MM.1S (cell line): ENCODE data around the gene GRHL3.

Experiments
- DNase-seq: peaks from one replicate; pipeline ENCODE4 v3.0.0-alpha.2; 2015
- H2AFZ ChIP-seq: fragments of 300-600 bp; sonication (generic); 2 replicates; pipeline ENCODE4 v1.6.0; 2016; ENCODE audit warnings: antibody characterized with exemption, low read length
- H3F3A ChIP-seq: fragments of 300-600 bp; sonication (generic); 2 replicates; pipeline ENCODE4 v1.6.1; 2016; ENCODE audit warnings: mild to moderate bottlenecking, antibody characterized with exemption, low read length, moderate library complexity, mixed read lengths; ENCODE audit not compliant: insufficient read depth
- H3K27ac ChIP-seq: fragments of 300-600 bp; sonication (generic); 2 replicates; pipeline ENCODE4 v1.5.1; 2016; ENCODE audit warnings: mild to moderate bottlenecking, low read length
- H3K27me3 ChIP-seq: fragments of 300-600 bp; sonication (generic); replicated peaks from 2 replicates; pipeline ENCODE4 v1.6.0; 2016; ENCODE audit warnings: low read length; ENCODE audit not compliant: insufficient read depth
- H3K36me3 ChIP-seq: fragments of 300-600 bp; sonication (generic); replicated peaks from 2 replicates; pipeline ENCODE4 v1.6.1; 2016; ENCODE audit warnings: mild to moderate bottlenecking, low read length, mixed read lengths; ENCODE audit not compliant: insufficient read depth
- H3K4me1 ChIP-seq: fragments of 300-600 bp; sonication (generic); 2 replicates; pipeline ENCODE4 v1.6.1; 2016; ENCODE audit warnings: low read length, mixed read lengths
- H3K4me2 ChIP-seq: fragments of 300-600 bp; sonication (generic); 2 replicates; pipeline ENCODE4 v1.6.0; 2016; ENCODE audit warnings: low read depth, low read length
- H3K4me3 ChIP-seq: fragments of 300-600 bp; sonication (generic); 2 replicates; pipeline ENCODE4 v1.5.1; 2016; ENCODE audit warnings: low read length, mixed read lengths
- H3K79me2 ChIP-seq: fragments of 300-600 bp; sonication (generic); 2 replicates; pipeline ENCODE4 v1.6.1; 2016; ENCODE audit warnings: mixed run types, low read length, mixed read lengths
- H3K9ac ChIP-seq: fragments of 300-600 bp; sonication (generic); 2 replicates; pipeline ENCODE4 v1.6.1; 2016; ENCODE audit warnings: low read length, mixed read lengths
- H3K9me2 ChIP-seq: fragments of 300-600 bp; sonication (generic); replicated peaks from 2 replicates; pipeline ENCODE4 v1.6.1; 2016; ENCODE audit warnings: mild to moderate bottlenecking, low read length, mixed read lengths; ENCODE audit not compliant: insufficient read depth
- H3K9me3 ChIP-seq: fragments of 300-600 bp; sonication (generic); replicated peaks from 2 replicates; pipeline ENCODE4 v1.6.1; 2016; ENCODE audit warnings: mild to moderate bottlenecking, low read length, mixed read lengths; ENCODE audit not compliant: insufficient read depth
- H4K20me1 ChIP-seq: fragments of 300-600 bp; sonication (generic); 2 replicates; pipeline ENCODE4 v1.6.1; 2016; ENCODE audit warnings: mild to moderate bottlenecking, low read length, moderate library complexity, mixed read lengths; ENCODE audit not compliant: insufficient read depth
- EZH2 ChIP-seq: fragments of 300-600 bp; sonication (generic); optimal IDR thresholded peaks from 2 replicates; pipeline ENCODE3; 2017; ENCODE audit warnings: low read depth, mild to moderate bottlenecking, antibody characterized with exemption, low read length, mixed read lengths
- EZH2phosphoT487 ChIP-seq: fragments of 300-600 bp; sonication (generic); IDR thresholded peaks from 2 replicates; pipeline ENCODE4 v1.6.1; 2018; ENCODE audit warnings: antibody characterized with exemption, low read length
- TF ChIP-seq, protein P1 (sequence below): fragments of 300-600 bp; sonication (generic); IDR thresholded peaks from 2 replicates; pipeline ENCODE4 v1.5.1; 2016; ENCODE audit warnings: antibody characterized with exemption, low read length, mixed read lengths

GRHL3 gene

DNA sequence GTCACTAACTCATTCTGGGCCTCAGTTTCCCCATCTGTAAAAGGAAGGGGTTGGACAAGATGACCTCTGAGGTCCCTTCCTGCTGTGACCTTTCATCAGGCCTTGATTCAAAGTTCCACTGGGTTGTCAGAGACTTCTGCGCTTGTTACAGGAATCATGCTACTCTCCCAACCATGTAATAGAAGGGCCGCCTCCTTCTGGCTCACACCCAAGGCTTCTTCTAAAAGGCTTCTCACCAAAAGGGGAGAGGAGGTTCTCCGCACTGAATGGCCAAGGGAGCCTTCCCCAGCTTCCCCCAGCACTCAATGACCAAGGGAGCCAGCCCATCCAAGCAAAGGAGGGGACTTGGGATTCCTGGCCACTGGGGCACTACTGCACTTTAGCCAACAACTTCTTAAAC is 42.7 kb downstream of the GRHL3 start:
- no peaks in the 10 kb centered on the region for H3K79me2 ChIP-seq
- TF ChIP-seq, protein P1, sequence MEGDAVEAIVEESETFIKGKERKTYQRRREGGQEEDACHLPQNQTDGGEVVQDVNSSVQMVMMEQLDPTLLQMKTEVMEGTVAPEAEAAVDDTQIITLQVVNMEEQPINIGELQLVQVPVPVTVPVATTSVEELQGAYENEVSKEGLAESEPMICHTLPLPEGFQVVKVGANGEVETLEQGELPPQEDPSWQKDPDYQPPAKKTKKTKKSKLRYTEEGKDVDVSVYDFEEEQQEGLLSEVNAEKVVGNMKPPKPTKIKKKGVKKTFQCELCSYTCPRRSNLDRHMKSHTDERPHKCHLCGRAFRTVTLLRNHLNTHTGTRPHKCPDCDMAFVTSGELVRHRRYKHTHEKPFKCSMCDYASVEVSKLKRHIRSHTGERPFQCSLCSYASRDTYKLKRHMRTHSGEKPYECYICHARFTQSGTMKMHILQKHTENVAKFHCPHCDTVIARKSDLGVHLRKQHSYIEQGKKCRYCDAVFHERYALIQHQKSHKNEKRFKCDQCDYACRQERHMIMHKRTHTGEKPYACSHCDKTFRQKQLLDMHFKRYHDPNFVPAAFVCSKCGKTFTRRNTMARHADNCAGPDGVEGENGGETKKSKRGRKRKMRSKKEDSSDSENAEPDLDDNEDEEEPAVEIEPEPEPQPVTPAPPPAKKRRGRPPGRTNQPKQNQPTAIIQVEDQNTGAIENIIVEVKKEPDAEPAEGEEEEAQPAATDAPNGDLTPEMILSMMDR = no peak
- TF ChIP-seq EZH2phosphoT487 (no peak), EZH2 (no peak)
- no peaks in the 10 kb centered on the region for H3K9me2 ChIP-seq
- no peak for DNase-seq
- H3K4me3 ChIP-seq = no peak overlapping the region
- H3K9ac ChIP-seq = no peak overlapping the region
- no peak overlapping the region for H3K4me2 ChIP-seq
- no peaks in the 10 kb centered on the region for H3F3A ChIP-seq
- H3K27me3 ChIP-seq = no peaks in the 10 kb centered on the region
- no peak overlapping the region for H3K27ac ChIP-seq
- H3K9me3 ChIP-seq = no peaks in the 10 kb centered on the region
- H3K4me1 ChIP-seq = no peaks in the 10 kb centered on the region
- no peak overlapping the region for H2AFZ ChIP-seq
- no peaks in the 10 kb centered on the region for H3K36me3 ChIP-seq
- H4K20me1 ChIP-seq = no peaks in the 10 kb centered on the region

GRCh38 chr1:24362396-24362795 is 43.2 kb downstream of the GRHL3 start:
- no peak overlapping the region for H2AFZ ChIP-seq
- H3K9ac ChIP-seq = no peak overlapping the region
- no peak for DNase-seq
- H3F3A ChIP-seq = no peaks in the 10 kb centered on the region
- no peaks in the 10 kb centered on the region for H3K4me1 ChIP-seq
- no peak overlapping the region for H3K4me3 ChIP-seq
- no peaks in the 10 kb centered on the region for H3K9me2 ChIP-seq
- no peaks in the 10 kb centered on the region for H4K20me1 ChIP-seq
- H3K36me3 ChIP-seq = no peaks in the 10 kb centered on the region
- no peak overlapping the region for H3K4me2 ChIP-seq
- TF ChIP-seq EZH2phosphoT487 (no peak), EZH2 (no peak)
- TF ChIP-seq, protein P1 = no peak
- H3K9me3 ChIP-seq = no peaks in the 10 kb centered on the region
- no peaks in the 10 kb centered on the region for H3K27me3 ChIP-seq
- H3K79me2 ChIP-seq = no peaks in the 10 kb centered on the region
- H3K27ac ChIP-seq = no peak overlapping the region

DNA sequence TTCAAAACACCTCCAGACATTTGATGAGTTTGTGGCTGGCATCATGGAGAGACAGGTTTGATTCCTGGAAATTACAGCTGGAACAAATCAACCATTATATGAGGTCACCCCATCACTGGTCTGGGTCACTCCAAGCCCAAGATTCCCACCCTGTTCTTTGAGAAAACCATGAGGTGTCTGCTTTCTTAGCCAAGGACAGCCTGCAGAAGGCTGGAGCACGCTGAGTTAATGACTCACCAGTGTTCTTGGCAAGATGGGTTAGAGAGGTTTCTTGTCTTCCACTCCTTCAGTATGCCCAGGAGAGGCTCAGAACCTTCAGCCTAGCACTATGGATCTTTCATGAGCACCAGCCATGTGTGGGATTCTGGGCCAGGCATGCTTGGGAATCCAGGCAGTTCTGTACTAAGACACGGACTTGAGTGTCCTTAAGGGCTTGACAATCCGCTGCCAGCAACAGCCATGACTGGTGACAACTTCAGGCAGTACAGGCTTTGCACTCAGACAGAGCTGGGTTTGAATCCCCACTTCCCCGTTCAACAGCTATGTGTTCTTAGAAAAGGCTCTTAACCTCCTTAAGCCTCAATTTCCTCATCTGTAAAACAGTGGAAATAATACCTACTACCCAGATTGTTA is 43.9 kb downstream of the GRHL3 start:
- Histone ChIP-seq H4K20me1 (no peaks in the 10 kb centered on the region), H3K9ac (no peak overlapping the region), H3K27me3 (no peaks in the 10 kb centered on the region), H3K9me3 (no peaks in the 10 kb centered on the region), H3F3A (no peaks in the 10 kb centered on the region), H3K27ac (no peak overlapping the region), H2AFZ (no peak overlapping the region), H3K4me3 (no peak overlapping the region), H3K4me1 (no peaks in the 10 kb centered on the region), H3K36me3 (no peaks in the 10 kb centered on the region), H3K79me2 (no peaks in the 10 kb centered on the region), H3K9me2 (no peaks in the 10 kb centered on the region), H3K4me2 (no peak overlapping the region)
- TF ChIP-seq EZH2 (no peak), EZH2phosphoT487 (no peak)
- DNase-seq = no peak

- H3K4me2 ChIP-seq = no peak overlapping the region
- H3K9ac ChIP-seq = no peak overlapping the region
- H3F3A ChIP-seq = no peaks in the 10 kb centered on the region
- no peak overlapping the region for H2AFZ ChIP-seq
- no peaks in the 10 kb centered on the region for H3K36me3 ChIP-seq
- no peaks in the 10 kb centered on the region for H3K4me1 ChIP-seq
- no peaks in the 10 kb centered on the region for H4K20me1 ChIP-seq
- H3K27ac ChIP-seq = no peak overlapping the region
- no peaks in the 10 kb centered on the region for H3K9me2 ChIP-seq
- DNase-seq = no peak
- no peaks in the 10 kb centered on the region for H3K79me2 ChIP-seq
- H3K4me3 ChIP-seq = no peak overlapping the region
- TF ChIP-seq EZH2phosphoT487 = no peak
- TF ChIP-seq, protein P1 = no peak
- no peak for TF ChIP-seq EZH2
- H3K9me3 ChIP-seq = no peaks in the 10 kb centered on the region
- no peaks in the 10 kb centered on the region for H3K27me3 ChIP-seq
Observed at GRCh38 chr1:24363994-24364393, 44.8 kb downstream of the GRHL3 start.
